ENCODE results near the gene SNTG2.

The SNTG2 gene

DNA sequence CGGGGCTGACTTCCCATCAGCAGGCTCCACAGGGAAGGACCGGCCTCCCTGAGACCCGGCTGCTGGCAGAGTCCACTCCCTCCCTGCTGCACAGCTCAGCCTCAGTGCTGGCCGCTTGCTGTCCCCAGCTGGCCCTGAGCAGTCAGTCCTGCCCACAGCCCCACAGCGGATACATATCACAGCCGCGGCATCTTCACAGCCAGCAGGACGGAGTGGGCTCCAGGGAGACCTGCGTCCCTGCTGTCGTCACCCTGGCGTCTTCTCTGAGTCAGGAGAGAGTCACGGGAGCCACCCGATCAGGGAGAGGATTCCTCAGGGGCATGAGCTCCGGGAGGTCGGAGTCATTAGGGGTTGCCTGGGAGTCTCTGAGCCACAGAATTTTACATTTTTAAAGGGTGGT is 13.1 kb upstream of the SNTG2 start:
- DNase-seq, result no peak
- TF ChIP-seq POLR2A (IDR thresholded peaks at IDR 0.05; ENCODE audit: low read length), result no peak
- no peak for TF ChIP-seq GATA1 (IDR thresholded peaks at IDR 0.05; ENCODE audit: low read depth, low read length)

DNA sequence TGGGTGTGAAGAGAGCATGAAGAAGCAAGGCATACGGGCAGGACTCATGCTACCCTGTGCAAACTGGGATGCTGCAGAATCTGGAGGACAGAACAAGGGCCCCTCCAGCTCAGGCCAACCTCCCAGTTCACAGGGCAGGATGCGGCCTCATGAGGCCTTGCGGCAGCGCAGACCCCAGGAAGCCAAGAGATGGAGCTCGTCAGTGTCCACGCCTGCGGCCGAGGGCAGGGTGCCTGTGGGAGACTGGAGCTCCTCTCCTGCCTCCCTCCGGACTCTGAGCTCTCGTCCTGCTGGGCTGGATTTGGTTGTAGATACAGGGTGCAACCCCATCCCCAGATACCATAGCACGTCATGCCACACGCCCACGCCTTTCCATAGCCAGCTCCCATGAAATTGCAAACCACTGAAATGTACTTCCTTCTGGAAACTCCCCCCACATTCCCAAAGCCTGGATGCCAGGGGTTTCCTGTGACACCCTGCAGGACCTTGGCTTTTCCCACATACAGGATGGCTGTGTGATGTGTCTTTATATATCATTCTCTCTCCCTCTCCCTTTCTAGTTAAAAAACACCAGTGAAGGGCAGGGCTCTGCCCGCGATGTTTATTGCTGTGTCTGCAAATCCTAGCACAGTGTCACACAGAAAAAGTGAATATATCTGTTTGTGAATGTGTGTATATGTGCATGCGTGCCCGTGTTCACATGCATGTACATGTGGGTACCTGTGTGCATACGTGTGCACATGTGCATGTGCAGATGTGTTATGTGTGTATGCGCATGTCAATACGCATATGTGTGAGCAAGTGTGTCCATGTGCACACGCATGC is 12.3 kb upstream of the SNTG2 start:
- TF ChIP-seq POLR2A (IDR thresholded peaks at IDR 0.05; ENCODE audit: low read length) (no peak), GATA1 (IDR thresholded peaks at IDR 0.05; ENCODE audit: low read depth, low read length) (no peak)

DNA sequence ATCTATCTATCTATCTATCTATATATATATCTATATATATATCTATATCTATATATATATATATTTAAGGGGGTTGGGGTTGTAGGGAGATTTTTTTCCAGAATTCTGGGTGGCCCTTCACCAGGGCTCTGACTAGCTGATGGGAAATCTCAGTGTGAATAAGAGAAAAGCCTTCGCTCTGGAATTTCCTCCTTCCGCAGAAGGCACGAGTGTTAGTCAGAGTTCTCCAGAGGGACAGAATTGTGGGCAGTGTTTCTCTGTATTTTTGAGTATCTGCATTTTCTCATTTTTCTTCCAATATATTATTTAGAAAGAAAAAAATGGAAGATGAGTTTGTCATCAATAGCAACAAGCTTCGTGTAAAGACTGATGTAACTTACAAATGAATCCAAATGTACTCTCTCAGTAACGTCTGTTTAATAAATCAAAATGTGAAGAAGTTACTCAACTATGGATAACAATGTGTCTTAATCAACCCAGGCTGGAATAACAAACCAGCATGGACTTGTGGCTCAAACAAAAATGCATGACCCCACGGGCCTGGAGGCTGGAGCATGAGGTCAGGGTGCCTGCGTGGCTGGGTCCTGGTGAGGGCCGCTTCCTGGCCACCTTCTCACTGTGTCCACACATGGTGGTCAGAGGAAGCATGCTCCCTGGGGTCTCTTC is 10.6 kb upstream of the SNTG2 start:
- no peak for DNase-seq
- TF ChIP-seq GATA1 (IDR thresholded peaks at IDR 0.05; ENCODE audit: low read depth, low read length), result no peak

More for the DNA sequence above, 12.3 kb upstream of the SNTG2 start:
- no peak for DNase-seq

DNA sequence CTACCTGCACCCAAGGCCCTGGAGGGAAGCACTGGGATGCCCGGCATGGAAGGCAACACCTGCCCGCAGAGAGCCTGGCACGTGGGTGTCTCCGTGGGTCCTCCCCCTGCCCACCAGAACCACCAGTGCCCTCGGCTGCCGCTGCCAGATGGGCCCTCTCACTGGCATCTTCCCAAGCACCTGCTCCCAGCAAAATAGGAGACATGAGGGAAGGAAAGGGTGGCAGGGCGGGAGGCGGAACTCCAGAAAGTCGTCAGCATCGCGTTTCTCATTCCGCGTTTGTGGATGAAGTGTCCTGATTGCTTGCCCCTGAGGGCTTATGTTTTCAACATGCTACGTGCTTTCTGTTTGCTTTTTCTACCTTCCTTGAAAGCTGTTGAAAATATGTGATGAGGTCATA is 8.8 kb upstream of the SNTG2 start:
- TF ChIP-seq GATA1 (IDR thresholded peaks at IDR 0.05; ENCODE audit: low read depth, low read length), result no peak
- TF ChIP-seq POLR2A (IDR thresholded peaks at IDR 0.05; ENCODE audit: low read length), result no peak
- no peak for DNase-seq

GRCh38 chr2:942775-943460 is 7.7 kb upstream of the SNTG2 start:
- DNase-seq, result no peak
- TF ChIP-seq POLR2A (IDR thresholded peaks at IDR 0.05; ENCODE audit: low read length), result no peak
- TF ChIP-seq GATA1 (IDR thresholded peaks at IDR 0.05; ENCODE audit: low read depth, low read length), result no peak

GRCh38 chr2:943461-943797 is 7.2 kb upstream of the SNTG2 start:
- TF ChIP-seq POLR2A (IDR thresholded peaks at IDR 0.05; ENCODE audit: low read length), result no peak
- DNase-seq, result no peak

DNA sequence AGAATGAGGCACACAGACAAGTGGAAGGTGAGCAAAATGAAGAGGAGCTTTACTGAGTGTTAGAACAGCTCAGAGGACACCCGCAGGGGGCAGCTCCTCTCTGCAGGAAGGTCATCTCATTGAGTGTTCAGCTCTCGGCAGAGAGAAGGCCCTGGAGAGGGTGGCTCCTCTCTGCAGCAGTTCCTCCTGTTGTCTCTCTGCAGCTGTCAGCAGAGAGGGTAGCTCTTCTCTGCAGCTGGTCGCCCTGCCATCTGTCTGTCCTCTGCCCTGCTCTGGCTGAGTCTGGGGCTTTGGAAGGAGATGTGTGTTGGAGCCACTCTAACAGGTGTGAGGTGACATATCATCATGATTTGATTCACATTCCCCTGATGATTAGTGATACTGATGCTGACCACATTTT is 6.8 kb upstream of the SNTG2 start:
- no peak for DNase-seq
- no peak for TF ChIP-seq POLR2A (IDR thresholded peaks at IDR 0.05; ENCODE audit: low read length)
- no peak for TF ChIP-seq GATA1 (IDR thresholded peaks at IDR 0.05; ENCODE audit: low read depth, low read length)

- TF ChIP-seq POLR2A (IDR thresholded peaks at IDR 0.05; ENCODE audit: low read length) (no peak), GATA1 (IDR thresholded peaks at IDR 0.05; ENCODE audit: low read depth, low read length) (no peak)
- DNase-seq, result no peak
Measured at GRCh38 chr2:944693-945092, 6.0 kb upstream of the SNTG2 start.

GRCh38 chr2:945104-945503 is 5.5 kb upstream of the SNTG2 start:
- no peak for TF ChIP-seq POLR2A (IDR thresholded peaks at IDR 0.05; ENCODE audit: low read length)
- no peak for TF ChIP-seq GATA1 (IDR thresholded peaks at IDR 0.05; ENCODE audit: low read depth, low read length)
- DNase-seq, result no peak

- DNase-seq, result no peak
- TF ChIP-seq GATA1 (IDR thresholded peaks at IDR 0.05; ENCODE audit: low read depth, low read length) (no peak), POLR2A (IDR thresholded peaks at IDR 0.05; ENCODE audit: low read length) (no peak)
Measured at GRCh38 chr2:946073-946948, 4.3 kb upstream of the SNTG2 start.

DNA sequence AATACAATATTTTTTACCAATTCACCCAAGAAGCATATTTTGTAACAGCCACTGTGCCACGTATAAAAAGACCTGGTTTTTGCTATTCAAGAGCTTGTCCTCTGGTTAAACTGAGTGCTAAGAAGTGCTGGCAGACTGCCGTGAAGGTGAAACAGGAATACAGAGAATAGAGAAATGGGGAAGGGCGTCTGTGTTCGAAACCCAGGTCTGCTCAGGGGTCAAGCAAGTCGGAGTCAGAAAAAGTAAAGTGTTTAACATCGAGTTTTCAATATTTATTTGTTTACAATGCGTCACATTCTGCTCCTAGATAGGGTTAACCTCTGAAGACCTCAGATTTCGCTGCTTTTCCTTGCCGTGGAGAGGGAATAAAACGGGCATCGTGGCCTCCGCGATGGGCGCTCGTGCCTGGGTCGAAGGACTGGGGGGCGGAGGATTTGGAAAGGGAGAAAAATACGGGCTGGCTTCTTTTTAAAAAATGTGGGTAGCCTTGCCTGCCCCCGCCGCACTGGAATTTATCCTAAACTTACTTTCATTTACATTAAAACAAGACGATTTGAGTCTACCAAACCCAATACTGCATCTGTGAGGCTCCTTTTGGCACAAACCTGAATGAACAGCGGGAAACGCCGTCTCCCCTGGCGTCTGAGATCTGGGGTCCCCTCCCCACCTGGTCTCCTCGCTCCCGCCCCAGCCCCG is 1.1 kb upstream of the SNTG2 start:
- no peak for TF ChIP-seq GATA1 (IDR thresholded peaks at IDR 0.05; ENCODE audit: low read depth, low read length)
- TF ChIP-seq POLR2A (IDR thresholded peaks at IDR 0.05; ENCODE audit: low read length), result no peak
- no peak for DNase-seq

GRCh38 chr2:951224-952006 is 766 bp downstream of the SNTG2 start:
- no peak for DNase-seq
- TF ChIP-seq GATA1 (IDR thresholded peaks at IDR 0.05; ENCODE audit: low read depth, low read length) (no peak), POLR2A (IDR thresholded peaks at IDR 0.05; ENCODE audit: low read length) (no peak)

DNA sequence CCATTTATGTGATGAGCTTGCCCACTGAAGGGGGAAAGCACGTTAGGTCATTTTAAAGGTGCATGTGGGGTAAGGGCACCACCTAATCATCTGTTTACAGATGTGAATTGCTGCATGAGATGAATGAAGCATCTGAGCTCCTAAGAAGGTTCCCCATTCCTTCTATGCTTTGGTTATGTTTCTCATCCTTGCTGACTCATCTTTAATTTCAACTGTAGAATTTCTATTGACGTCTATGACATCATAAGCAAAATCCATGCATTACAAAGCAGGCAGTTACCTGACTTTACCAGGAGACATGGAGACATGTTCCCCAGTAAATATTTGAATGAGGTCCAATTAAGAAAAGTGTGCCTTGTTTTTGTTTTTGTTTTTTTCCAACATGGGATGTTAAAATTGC is 2.8 kb downstream of the SNTG2 start:
- no peak for DNase-seq
- no peak for TF ChIP-seq POLR2A (IDR thresholded peaks at IDR 0.05; ENCODE audit: low read length)
- TF ChIP-seq GATA1 (IDR thresholded peaks at IDR 0.05; ENCODE audit: low read depth, low read length), result no peak

Data from erythroblast (primary cell).